Activated naive CD4-positive, alpha-beta T cell (primary cell): ENCODE measurements around the gene HLA-DOB.
A peak's percentile ranks its signal among the peaks of the same experiment; 100 is the strongest.
"Not testable (repeated sequence)": the region's sequence is repeated elsewhere in the genome, so short reads cannot be mapped to it uniquely, and the experiment has no call there.

ENCODE experiments used
- DNase-seq, 4 experiments: peaks; one replicate each; lab custom pipeline; 2025; lab: John Stamatoyannopoulos, UW

The HLA-DOB gene

DNA sequence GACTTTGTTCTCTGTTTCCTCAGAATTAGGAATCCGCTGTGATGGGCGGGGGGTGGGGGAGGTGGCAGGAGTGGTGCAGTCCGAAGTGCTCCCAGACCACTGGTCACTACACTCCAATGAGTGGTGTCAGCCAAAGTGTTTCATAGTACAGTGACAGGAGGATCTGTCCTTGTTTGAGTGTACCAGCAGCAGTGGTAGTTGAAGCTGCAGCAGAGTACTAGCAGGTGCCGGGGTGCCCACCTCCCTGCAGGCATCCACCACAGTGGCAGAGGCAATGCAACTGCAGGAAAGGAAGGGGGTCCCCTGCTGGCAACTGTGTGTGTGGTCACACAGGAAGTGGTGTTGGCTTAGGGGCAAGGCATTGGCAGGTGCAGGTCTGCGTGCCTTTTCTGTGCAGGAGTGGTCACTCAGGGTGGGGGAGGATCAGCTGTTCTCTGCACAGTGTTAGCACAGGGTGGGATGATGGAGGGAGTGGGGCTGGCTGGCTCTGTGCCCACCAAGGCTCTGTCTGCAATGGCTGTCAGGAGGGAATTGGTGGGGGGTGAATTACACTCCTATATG is 9.7 kb downstream of the HLA-DOB start:
- DNase-seq: no peak

- not testable (repeated sequence) for DNase-seq
These were observed 11.4 kb downstream of the HLA-DOB start for GRCh38 chr6:32805404-32805803.

DNA sequence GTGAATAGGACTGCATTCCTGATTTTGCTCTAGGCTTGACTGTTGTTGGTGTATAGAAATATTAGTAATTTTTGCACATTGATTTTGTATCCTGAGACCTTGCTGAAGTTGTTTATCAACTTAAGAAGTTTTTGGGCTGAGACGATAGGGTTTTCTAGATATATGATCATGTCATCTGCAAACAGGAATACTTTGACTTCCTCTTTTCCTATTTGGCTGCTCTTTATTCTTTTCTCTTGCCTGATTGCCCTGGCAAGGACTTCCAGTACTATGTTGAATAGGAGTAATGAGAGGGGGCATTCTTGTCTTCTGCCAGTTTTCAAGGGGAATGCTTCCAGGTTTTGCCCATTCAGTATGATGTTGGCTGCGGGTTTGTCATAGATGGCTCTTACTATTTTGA is 13.4 kb downstream of the HLA-DOB start:
- DNase-seq: no peak

GRCh38 chr6:32799740-32800139 is 17.1 kb downstream of the HLA-DOB start:
- no peak for DNase-seq

DNA sequence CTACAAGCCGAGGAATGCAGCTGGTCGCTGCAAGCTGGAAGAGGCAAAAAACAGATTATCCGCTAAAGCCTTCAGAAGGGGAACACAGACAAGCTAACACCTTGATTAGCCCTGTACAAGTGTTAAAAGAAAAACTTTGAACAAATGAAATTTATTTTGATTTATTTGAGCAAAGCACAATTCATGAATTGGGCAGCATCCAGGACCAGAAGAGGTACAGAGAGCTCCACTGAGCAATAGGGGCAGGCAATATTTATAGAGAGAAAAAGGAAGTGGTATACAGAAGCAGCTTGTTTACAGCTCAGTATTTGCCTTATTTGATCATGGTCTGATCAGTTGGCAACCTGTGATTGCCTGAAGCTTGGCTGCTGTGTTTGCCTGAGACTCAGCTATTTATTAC is 17.6 kb downstream of the HLA-DOB start:
- no peak for DNase-seq

DNA sequence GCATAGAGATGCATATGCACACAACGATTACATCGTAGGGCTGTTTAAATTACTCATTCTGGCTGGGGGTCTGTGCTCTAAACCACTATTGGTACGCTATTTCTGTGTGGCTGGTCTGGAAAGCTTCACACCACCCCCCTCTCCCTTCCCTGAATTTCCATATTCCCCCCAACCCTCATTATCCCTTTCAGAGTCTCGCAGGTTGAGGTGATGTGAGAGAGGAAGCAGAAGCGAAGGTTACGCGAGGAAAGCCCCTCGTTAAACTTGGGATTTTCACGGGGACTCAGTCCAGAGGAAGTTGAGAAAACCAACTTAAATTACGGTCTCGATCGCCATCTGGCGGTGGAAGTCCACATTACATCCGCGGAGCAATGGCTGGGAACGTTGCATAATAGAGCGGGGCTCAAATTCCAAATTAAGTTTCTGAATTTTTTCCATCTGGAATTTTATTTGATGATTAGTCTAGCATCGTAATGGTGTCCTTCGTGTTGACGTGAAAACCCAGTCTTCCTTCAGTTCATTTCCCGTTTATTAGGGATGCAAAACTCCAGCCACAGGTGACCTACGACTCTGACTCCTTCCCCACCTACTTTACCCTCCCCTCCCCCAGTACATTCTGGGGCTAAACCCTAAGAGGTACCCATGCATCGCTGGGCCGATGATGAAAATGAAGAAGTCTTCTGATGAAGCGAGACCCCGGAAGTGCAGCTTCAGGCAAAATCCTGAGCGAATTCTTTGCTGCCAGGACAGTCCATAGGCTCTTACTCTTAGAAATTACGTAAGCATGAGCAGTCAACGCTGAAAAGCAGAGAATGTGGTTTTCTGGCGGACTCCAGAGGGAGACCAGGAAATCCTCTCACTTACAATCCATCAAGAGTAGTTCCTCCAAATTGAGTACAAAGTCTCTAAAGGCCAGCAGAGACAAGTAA is 19.7 kb downstream of the HLA-DOB start:
- peak; percentile 68 to 83 (median 80) for DNase-seq

DNA sequence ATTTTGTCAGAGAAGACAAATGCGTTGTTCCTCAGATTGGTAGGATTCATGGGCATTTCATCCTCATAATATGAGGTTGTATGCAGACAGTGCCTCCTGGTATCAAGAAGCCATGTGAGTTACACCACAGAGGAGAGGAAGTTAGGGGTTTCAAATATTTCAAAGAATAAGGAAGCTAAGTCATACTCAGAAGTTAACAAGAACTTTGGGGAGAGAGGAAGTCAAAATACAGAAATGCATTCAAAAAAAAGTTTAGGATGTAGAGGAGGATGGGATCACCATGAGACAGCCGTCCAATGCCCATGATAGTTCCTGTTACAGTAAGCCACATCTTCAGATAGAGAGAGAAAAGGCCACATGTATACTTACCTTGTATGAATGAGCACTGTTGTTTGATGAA is 22.3 kb downstream of the HLA-DOB start:
- no peak for DNase-seq

- no peak for DNase-seq
These were observed 23.8 kb downstream of the HLA-DOB start for GRCh38 chr6:32792901-32793435.

DNA sequence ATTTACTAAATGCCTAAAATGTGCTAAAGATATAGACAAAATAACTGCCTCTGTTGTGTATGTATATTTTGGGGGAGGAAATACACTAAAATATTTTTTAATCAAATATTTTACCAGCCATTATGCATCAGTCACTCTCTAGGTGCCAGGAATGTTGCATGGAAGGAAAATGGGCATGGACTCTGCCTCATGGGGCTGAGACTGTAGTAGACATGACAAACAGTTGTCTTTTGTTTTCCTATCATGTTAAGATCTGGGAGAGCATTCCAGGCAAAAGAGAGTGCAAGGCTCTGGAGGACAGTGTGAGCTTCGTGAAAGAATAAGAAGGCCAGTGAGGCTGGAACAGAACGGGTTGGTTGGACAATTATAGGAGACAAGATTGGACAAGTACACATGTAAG is 26.5 kb downstream of the HLA-DOB start:
- no peak for DNase-seq

DNA sequence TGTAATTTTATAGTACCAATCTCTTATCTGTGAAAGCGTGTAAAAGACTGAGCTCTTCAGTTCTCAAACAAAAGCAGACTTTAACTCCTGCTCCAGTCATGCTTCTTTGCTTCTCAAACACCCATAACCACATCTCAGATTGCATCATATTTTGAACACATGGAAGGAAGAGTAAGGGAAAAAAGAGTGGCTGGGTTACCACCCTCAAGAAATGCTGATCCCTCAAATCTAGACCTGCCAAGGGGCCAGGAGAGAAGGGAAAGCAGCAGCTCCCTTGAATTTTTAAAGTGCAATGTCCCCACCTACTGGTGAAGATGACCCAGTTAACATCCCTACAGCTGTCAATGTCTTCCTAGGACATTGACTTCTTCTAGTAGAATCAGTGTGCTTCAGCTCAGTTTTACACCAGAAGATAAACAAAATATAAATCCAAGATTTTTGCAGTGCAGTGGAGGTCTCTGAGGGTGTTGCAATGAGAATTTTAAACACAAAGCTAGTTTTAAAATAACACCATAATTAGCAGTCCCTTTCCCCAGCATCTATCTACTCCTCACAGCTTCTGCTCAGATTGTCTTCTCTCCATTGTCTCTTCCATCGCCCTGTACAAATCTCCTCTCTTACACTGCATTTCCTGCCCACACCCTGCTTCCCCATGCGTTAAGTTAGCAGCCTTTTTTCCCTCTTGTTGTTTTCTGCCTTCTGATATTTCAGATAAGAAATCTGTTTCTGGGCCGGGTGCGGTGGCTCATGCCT is 30.8 kb downstream of the HLA-DOB start:
- DNase-seq: no peak

DNA sequence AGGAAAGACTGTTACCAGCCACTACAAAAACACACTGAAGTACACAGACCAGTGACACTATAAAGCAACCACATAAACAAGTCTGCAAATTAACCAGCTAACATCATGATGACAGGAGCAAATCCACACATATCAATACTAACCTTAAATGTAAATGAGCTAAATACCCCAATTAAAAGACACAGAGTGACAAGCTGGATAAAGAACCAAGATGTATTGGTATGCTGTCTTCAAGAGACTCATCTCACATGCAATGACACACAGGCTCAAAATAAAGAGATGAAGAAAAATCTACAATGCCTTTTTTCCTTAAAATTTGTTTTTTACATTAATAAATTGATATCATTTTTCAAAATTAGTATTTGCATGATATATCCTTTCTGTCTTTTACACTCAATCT is 33.9 kb downstream of the HLA-DOB start:
- DNase-seq: not testable (repeated sequence)

GRCh38 chr6:32779036-32779435 is 37.8 kb downstream of the HLA-DOB start:
- no peak for DNase-seq

DNA sequence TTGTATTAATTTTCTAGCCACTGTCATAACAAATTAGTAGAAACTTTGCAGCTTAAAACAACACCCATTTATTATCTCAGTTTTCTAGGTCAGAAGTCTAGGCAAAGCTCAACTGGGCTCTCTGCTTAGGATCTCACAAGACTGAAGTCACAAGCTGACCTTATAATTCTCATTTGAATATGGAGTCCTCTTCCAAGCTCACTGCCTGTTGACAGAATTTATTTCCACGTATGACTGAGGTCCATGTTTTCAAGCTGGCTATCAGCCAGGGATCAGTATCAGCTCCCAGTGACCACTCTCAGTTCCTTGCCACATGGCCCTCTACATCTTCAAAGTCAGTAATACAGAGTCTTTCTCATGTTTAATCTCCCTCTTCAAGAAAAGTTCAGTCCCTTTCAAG is 41.7 kb downstream of the HLA-DOB start:
- no peak for DNase-seq

DNA sequence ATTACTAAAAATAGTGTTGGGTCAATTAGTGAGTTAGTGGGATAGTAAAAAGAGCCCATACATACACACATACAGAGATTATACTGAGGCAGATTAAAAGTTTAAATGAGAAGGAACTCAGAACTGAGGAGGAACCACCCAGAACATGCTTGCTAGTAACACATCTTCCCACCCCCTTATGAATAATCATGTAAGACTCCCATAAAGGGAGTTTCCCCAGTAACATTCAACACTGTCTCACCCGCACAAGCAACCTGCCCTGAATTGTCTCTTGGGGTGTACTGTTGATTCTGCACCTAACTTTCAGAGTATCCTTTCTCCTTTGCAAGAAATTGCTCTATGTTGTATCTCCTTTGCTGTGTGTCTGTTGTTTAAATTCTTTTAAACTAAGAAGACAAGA is 42.4 kb downstream of the HLA-DOB start:
- DNase-seq: no peak

- no peak for DNase-seq
These were observed 44.1 kb downstream of the HLA-DOB start for GRCh38 chr6:32772656-32773055.

GRCh38 chr6:32764048-32764447 is 52.8 kb downstream of the HLA-DOB start:
- no peak for DNase-seq

DNA sequence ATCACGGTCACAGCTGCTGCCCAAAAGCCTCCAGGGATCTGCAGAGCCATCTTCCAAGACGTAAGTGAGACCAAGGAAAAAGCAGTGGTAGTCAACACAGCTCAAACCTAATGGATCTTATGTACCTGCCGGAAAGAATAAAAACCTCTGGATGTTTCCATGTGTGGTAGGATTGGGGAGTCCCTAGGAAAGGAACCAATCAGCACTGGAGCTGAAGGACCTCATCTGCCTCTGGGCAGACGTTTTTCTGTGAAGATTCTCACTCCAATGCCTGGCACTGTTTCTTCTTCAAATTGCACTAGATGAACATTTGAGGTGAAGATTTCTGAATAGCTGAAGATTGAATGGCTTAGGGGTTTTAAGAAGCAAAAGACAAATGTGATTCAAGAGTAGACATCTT is 53.4 kb downstream of the HLA-DOB start, which contains the start of gene HLA-DQB2:
TSS of gene HLA-DQB2 (minus strand) at position 112 of the 400 bp plus-strand sequence. CDS start at position 50, 62 bp downstream.
- DNase-seq: no peak
